OCI-LY7 (cell line): ENCODE measurements around the gene CUX1. TPM values are rescaled to one million over a fixed set of nuclear protein-coding genes. Genes with fewer than 3 reads are reported as not detected.

Experiments used
- BruUV-seq: library from RNA; stranded (reverse); fragments of 400-500 nt; replicated peaks from 2 replicates; lab custom pipeline; 2021; lab: Mats Ljungman, UMichigan
- CTCF ChIA-PET: fragments of 300-600 bp; sonication (Branson Sonifier 250); formaldehyde crosslinking; loops from one replicate; lab custom pipeline; 2022; ENCODE audit warnings: antibody characterized with exemption; ENCODE audit not compliant: unreplicated experiment; lab: Charles Lee
- POLR2A ChIA-PET: fragments of 300-600 bp; sonication (Branson Sonifier 250); formaldehyde crosslinking; loops from one replicate; lab custom pipeline; 2022; ENCODE audit warnings: antibody characterized with exemption; lab: Charles Lee
- DNase-seq: peaks from one replicate; pipeline ENCODE4 v3.0.0-alpha.2; 2015; ENCODE audit warnings: low spot score
- H2AFZ ChIP-seq: fragments of 200-600 bp; sonication (generic), shearing (Covaris generic); 2 replicates; pipeline ENCODE4 v1.6.1; 2014; ENCODE audit warnings: mild to moderate bottlenecking, antibody characterized with exemption, low read length, moderate library complexity
- H3K27ac ChIP-seq: fragments of 200-600 bp; sonication (generic); 2 replicates; pipeline ENCODE4 v1.5.1; 2014; ENCODE audit warnings: mixed run types, low read depth, mild to moderate bottlenecking, moderate library complexity, low read length, inconsistent platforms; ENCODE audit not compliant: poor library complexity, severe bottlenecking
- H3K36me3 ChIP-seq: fragments of 200-600 bp; sonication (generic); 2 replicates; pipeline ENCODE4 v1.6.1; 2014; ENCODE audit warnings: mild to moderate bottlenecking, antibody characterized with exemption, low read length, moderate library complexity, mixed read lengths; ENCODE audit not compliant: insufficient read depth
- H3K4me1 ChIP-seq: fragments of 200-600 bp; sonication (generic); 2 replicates; pipeline ENCODE4 v1.5.1; 2014; ENCODE audit warnings: mild to moderate bottlenecking, low read length; ENCODE audit not compliant: insufficient read depth, poor library complexity, severe bottlenecking
- H3K4me2 ChIP-seq: fragments of 200-600 bp; sonication (generic); 2 replicates; pipeline ENCODE4 v1.6.1; 2014; ENCODE audit warnings: mild to moderate bottlenecking, low read length
- H3K4me3 ChIP-seq: fragments of 200-600 bp; sonication (generic); 2 replicates; pipeline ENCODE4 v1.5.1; 2014; ENCODE audit warnings: mild to moderate bottlenecking, low read depth, low read length; ENCODE audit not compliant: poor library complexity, severe bottlenecking
- H3K79me2 ChIP-seq: fragments of 200-600 bp; sonication (generic); 2 replicates; pipeline ENCODE4 v1.6.1; 2016; ENCODE audit warnings: low read depth, mild to moderate bottlenecking, low read length, moderate library complexity, mixed read lengths; ENCODE audit not compliant: insufficient read depth
- H3K9me2 ChIP-seq: fragments of 200-600 bp; sonication (generic); 2 replicates; pipeline ENCODE4 v1.6.1; 2016; ENCODE audit warnings: mild to moderate bottlenecking, low read length, mixed read lengths; ENCODE audit not compliant: insufficient read depth
- H3K9me3 ChIP-seq: fragments of 200-600 bp; sonication (generic); 2 replicates; pipeline ENCODE4 v1.6.1; 2014; ENCODE audit warnings: mild to moderate bottlenecking, mixed run types, low read length, mixed read lengths
- H4K20me1 ChIP-seq: fragments of 200-600 bp; sonication (generic); 2 replicates; pipeline ENCODE4 v1.6.1; 2014; ENCODE audit warnings: mild to moderate bottlenecking, antibody characterized with exemption, low read length, moderate library complexity, mixed read lengths; ENCODE audit not compliant: insufficient read depth
- CTCF ChIP-seq: fragments of 200-600 bp; sonication (generic); conservative IDR thresholded peaks from 2 replicates; pipeline ENCODE4 v1.5.1; 2014; ENCODE audit warnings: mild to moderate bottlenecking, antibody characterized with exemption, low read length, moderate library complexity, mixed read lengths
- EZH2phosphoT487 ChIP-seq: fragments of 200-600 bp; sonication (generic); IDR thresholded peaks from 2 replicates; pipeline ENCODE4 v1.6.1; 2018; ENCODE audit warnings: low read depth, borderline replicate concordance, mild to moderate bottlenecking, mixed run types, antibody characterized with exemption, low read length, moderate library complexity, mixed read lengths
- intact Hi-C: fragments of 100-400 bp; cut with micrococcal nuclease; formaldehyde crosslinking; loops from one replicate; pipeline ENCODE4 v1.10.0; 2022; ENCODE audit not compliant: unreplicated experiment
- total RNA-seq, 2 experiments: library from RNA; depleted of rRNA in 1 of 2; stranded (reverse); fragments of >200 nt in 1 of 2; shearing (Covaris generic) in 1 of 2; gene quantifications; 2 replicates each; pipeline ENCODE4 v1.2.3, GENCODE V29; 2014 to 2022

Gene CUX1
- total RNA-seq, 2 experiments from 2014 or later: 143 to 199 TPM

DNA sequence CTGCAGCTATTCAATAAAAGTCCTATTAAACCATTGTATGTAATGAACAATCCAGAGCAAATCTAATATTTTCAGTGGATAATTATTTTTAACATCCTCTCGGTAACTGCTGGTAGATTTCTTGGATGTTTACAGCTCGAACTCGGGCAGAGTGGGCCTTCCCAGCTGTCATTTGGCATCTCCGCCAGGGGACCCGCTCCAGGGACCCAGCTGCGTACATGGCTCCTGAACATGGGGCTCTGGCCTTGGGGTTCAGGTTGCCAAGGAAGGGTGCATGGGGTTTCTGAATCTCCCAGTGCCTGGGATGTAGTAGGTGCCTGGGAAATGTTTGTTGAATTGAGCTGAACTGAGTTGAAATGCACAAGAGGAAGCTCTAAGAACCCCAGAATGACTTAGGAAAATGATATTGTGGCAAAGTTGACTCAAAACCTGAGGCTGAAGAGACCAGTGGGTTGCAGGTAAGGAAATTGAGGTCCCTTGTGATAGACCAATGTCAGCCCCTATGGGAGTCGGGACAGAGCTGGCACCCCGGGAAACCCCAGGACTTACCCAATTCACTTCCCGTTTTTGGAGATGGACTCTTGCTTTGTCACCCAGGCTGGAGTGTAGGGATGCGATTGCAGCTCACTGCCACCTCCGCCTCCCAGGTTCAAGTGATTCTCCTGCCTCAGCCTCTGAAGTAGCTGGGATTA is 228.4 kb downstream of the CUX1 start:
- H4K20me1 ChIP-seq: no peaks in the 10 kb centered on the region

GRCh38 chr7:102046373-102047117 is 229.1 kb downstream of the CUX1 start:
- CTCF ChIA-PET: no interaction called here
- Histone ChIP-seq H2AFZ (no peak overlapping the region), H3K4me3 (no peak overlapping the region), H4K20me1 (no peaks in the 10 kb centered on the region), H3K9me3 (no peaks in the 10 kb centered on the region), H3K4me1 (peaks cover 37% of the 10 kb centered on the region), H3K4me2 (no peak overlapping the region), H3K79me2 (peaks cover 57% of the 10 kb centered on the region), H3K36me3 (peaks cover 82% of the 10 kb centered on the region), H3K9me2 (no peaks in the 10 kb centered on the region), H3K27ac (no peak overlapping the region)
- TF ChIP-seq CTCF (no peak), EZH2phosphoT487 (no peak)
- no peak for DNase-seq
- no TSS peak for BruUV-seq
- intact Hi-C loops: no loop called here
- POLR2A ChIA-PET: interaction anchor here (0.6 to 1.2 kb wide), 3 partner anchors 9 to 95 kb away, joined by 3 to 6 read pairs (median 3); no protein-coding TSS in a partner anchor

More for the DNA sequence above, 228.4 kb downstream of the CUX1 start:
- no peaks in the 10 kb centered on the region for H3K9me3 ChIP-seq
- peaks cover 80% of the 10 kb centered on the region for H3K36me3 ChIP-seq
- peaks cover 37% of the 10 kb centered on the region for H3K4me1 ChIP-seq
- no peak overlapping the region for H3K27ac ChIP-seq
- POLR2A ChIA-PET: interaction anchor here (0.6 to 1.2 kb wide), 2 partner anchors 8 to 94 kb away, joined by 3 to 6 read pairs; no protein-coding TSS in a partner anchor
- TF ChIP-seq EZH2phosphoT487: no peak
- TF ChIP-seq CTCF: no peak
- no peak for DNase-seq
- BruUV-seq: no TSS peak
- H3K79me2 ChIP-seq: peaks cover 63% of the 10 kb centered on the region
- CTCF ChIA-PET: no interaction called here
- intact Hi-C loops: no loop called here
- no peak overlapping the region for H2AFZ ChIP-seq
- no peak overlapping the region for H3K4me3 ChIP-seq
- no peak overlapping the region for H3K4me2 ChIP-seq
- no peaks in the 10 kb centered on the region for H3K9me2 ChIP-seq
